Subcutaneous adipose tissue (tissue), 4 donors: Measurements from ENCODE around the gene INPP5E. TPM values are rescaled to one million over a fixed set of nuclear protein-coding genes. Genes with fewer than 3 reads are reported as not detected.

Experiments used
- total RNA-seq, 4 donors: library from RNA; depleted of rRNA; stranded (reverse); fragments of >200 nt; gene quantifications; one replicate each; pipeline ENCODE4 v1.1.0, GENCODE V29; 2016
- TF ChIP-seq, protein P1 (sequence below): fragments of 450-650 bp; IDR thresholded peaks from one replicate; pipeline ENCODE4 v1.5.1; 2016; ENCODE audit warnings: low read depth, mild to moderate bottlenecking, control low read depth, antibody characterized with exemption, moderate library complexity

The INPP5E gene
- total RNA-seq, 4 donors from 2014 or later, result 4.4 to 12.8 (median 5.0) TPM

- TF ChIP-seq, protein P1, sequence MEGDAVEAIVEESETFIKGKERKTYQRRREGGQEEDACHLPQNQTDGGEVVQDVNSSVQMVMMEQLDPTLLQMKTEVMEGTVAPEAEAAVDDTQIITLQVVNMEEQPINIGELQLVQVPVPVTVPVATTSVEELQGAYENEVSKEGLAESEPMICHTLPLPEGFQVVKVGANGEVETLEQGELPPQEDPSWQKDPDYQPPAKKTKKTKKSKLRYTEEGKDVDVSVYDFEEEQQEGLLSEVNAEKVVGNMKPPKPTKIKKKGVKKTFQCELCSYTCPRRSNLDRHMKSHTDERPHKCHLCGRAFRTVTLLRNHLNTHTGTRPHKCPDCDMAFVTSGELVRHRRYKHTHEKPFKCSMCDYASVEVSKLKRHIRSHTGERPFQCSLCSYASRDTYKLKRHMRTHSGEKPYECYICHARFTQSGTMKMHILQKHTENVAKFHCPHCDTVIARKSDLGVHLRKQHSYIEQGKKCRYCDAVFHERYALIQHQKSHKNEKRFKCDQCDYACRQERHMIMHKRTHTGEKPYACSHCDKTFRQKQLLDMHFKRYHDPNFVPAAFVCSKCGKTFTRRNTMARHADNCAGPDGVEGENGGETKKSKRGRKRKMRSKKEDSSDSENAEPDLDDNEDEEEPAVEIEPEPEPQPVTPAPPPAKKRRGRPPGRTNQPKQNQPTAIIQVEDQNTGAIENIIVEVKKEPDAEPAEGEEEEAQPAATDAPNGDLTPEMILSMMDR, result no peak
Measured at GRCh38 chr9:136389396-136389795, 50.2 kb downstream of the INPP5E start.

- TF ChIP-seq, protein P1, result no peak
Measured at GRCh38 chr9:136387217-136387616, 52.4 kb downstream of the INPP5E start.

GRCh38 chr9:136386018-136386417 is 53.6 kb downstream of the INPP5E start:
- TF ChIP-seq, protein P1, result no peak

DNA sequence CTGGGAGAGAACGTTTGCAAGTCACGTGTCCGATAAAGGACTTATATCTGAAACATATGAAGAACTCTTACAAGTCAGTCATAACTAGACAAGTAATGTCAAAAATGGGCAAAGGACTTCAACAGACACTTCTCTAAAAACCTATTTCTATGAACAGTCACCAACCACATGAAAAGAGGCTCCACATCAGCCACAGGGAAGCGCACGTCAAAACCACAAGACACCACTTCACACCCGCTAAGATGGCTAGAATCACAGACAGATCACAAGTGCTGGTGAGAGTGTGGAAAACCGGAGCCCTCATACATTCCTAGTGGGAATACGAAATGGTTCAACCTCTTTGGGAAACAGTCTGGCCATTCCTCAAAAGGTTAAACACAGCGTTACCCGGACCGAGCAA is 54.6 kb downstream of the INPP5E start:
- TF ChIP-seq, protein P1, result no peak

- TF ChIP-seq, protein P1, result no peak
Measured at GRCh38 chr9:136383436-136383835, 56.2 kb downstream of the INPP5E start.

DNA sequence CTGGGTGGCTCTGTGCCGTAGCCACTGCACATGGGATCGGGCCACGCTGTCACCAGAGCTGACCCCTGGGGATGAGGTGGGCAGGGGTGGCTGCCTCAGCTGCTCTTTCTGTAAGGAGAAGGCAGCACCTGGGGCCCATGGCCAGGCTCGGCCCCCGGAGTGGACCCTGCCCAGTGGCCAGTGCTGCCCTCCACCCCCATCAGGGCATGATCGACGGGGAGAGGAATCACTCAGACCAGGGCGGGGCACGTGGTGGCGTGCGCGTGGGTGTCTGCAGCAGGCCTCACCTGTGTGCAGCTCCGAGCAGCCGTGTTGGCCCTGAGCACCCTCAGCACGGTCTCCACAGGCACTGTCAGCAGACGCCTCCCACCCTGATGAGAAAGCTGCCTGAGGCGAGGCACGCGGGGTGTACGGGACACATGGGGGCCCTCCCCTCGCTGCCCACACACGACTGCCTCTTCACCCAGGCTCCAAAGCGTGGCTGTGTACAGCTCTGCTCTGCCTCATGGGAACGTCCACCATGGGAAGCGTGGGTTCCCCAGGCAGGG is 57.6 kb downstream of the INPP5E start:
- TF ChIP-seq, protein P1, result no peak

DNA sequence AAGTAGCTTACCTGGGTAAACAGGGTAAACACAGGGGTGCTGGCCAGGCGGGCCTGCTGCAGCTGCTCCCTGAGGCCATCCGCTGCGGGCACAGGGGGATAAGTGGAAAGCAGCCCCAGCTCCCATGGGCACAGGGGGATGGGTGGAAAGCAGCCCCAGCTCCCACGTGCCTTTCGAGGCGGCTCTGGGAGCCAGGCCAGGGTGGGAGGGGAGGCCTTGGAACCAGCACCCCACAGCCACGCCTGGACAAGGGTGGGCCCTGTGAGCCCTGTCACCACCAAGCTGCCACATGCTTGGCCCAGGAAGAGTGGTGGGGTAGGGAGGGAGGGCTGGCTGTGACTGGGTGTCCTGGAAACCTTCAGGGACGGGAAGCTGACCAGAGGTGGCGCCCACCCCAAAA is 58.3 kb downstream of the INPP5E start:
- TF ChIP-seq, protein P1, result no peak

GRCh38 chr9:136380381-136380780 is 59.3 kb downstream of the INPP5E start:
- TF ChIP-seq, protein P1, result no peak
